Lower lobe of right lung (tissue), 2 donors: ENCODE data around the gene CAPN10. TPM values are rescaled to one million over a fixed set of nuclear protein-coding genes. Genes with fewer than 3 reads are reported as not detected.

ENCODE experiments used
- ATAC-seq, 2 donors: fragments of 200-7000 bp; cut with Tn5 transposase; one replicate each; pipeline ENCODE4 v1.9.1; 2020 to 2022; ENCODE audit warnings: mild to moderate bottlenecking in 2 of 2, moderate library complexity in 2 of 2
- DNase-seq: peaks from one replicate; pipeline ENCODE4 v3.0.0-alpha.2; 2020
- H3K27ac ChIP-seq: fragments of 200-600 bp; one replicate; pipeline ENCODE4 v1.8.0; 2022
- H3K27me3 ChIP-seq: fragments of 200-600 bp; one replicate; pipeline ENCODE4 v1.8.0; 2022; ENCODE audit warnings: low read depth
- H3K36me3 ChIP-seq: fragments of 200-600 bp; one replicate; pipeline ENCODE4 v1.8.0; 2022; ENCODE audit warnings: mild to moderate bottlenecking
- H3K4me1 ChIP-seq: fragments of 200-600 bp; one replicate; pipeline ENCODE4 v1.8.0; 2022
- H3K4me3 ChIP-seq: fragments of 200-600 bp; one replicate; pipeline ENCODE4 v1.8.0; 2022; ENCODE audit warnings: mild to moderate bottlenecking
- H3K9me3 ChIP-seq: fragments of 200-600 bp; one replicate; pipeline ENCODE4 v1.8.0; 2022
- intact Hi-C: fragments of 100-400 bp; cut with DNase I; formaldehyde crosslinking; loops from one replicate; pipeline ENCODE4 v1.11.0; 2022
- total RNA-seq: library from RNA; stranded (reverse); fragmentation: NEBNext Ultra II Directional; extraction: Animal tissue kit (Norgen Biotek cat#: 25700); gene quantifications from one replicate; pipeline ENCODE4 v1.2.1, GENCODE V29; 2021
- TF ChIP-seq, protein P1 (sequence below): fragments of 200-600 bp; IDR thresholded peaks from one replicate; pipeline ENCODE4 v1.8.0; 2022; ENCODE audit warnings: antibody characterized with exemption, mild to moderate bottlenecking
- donor health status: DM: no; HTN: yes; CAD: no; lungs with severe emphysema.

CAPN10 gene
- total RNA-seq, 1 donor from 2014 or later = 37.2 TPM

- ATAC-seq (no peak), DNase-seq (no peak)
- H3K9me3 ChIP-seq = no peaks in the 10 kb centered on the region
- no peaks in the 10 kb centered on the region for H3K4me1 ChIP-seq
- no peak overlapping the region for H3K27ac ChIP-seq
- H3K4me3 ChIP-seq = no peak overlapping the region
- no peaks in the 10 kb centered on the region for H3K36me3 ChIP-seq
- H3K27me3 ChIP-seq = peaks cover 24% of the 10 kb centered on the region
- intact Hi-C loops = no loop called here
- TF ChIP-seq, protein P1, sequence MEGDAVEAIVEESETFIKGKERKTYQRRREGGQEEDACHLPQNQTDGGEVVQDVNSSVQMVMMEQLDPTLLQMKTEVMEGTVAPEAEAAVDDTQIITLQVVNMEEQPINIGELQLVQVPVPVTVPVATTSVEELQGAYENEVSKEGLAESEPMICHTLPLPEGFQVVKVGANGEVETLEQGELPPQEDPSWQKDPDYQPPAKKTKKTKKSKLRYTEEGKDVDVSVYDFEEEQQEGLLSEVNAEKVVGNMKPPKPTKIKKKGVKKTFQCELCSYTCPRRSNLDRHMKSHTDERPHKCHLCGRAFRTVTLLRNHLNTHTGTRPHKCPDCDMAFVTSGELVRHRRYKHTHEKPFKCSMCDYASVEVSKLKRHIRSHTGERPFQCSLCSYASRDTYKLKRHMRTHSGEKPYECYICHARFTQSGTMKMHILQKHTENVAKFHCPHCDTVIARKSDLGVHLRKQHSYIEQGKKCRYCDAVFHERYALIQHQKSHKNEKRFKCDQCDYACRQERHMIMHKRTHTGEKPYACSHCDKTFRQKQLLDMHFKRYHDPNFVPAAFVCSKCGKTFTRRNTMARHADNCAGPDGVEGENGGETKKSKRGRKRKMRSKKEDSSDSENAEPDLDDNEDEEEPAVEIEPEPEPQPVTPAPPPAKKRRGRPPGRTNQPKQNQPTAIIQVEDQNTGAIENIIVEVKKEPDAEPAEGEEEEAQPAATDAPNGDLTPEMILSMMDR = no peak
Observed at GRCh38 chr2:240643093-240643810, 56.7 kb downstream of the CAPN10 start.

- peaks cover 29% of the 10 kb centered on the region for H3K27me3 ChIP-seq
- TF ChIP-seq, protein P1 = no peak
- no peak overlapping the region for H3K4me3 ChIP-seq
- no peaks in the 10 kb centered on the region for H3K9me3 ChIP-seq
- no peaks in the 10 kb centered on the region for H3K36me3 ChIP-seq
- H3K27ac ChIP-seq = no peak overlapping the region
- intact Hi-C loops = no loop called here
- ATAC-seq (no peak), DNase-seq (no peak)
- H3K4me1 ChIP-seq = no peaks in the 10 kb centered on the region
Observed at GRCh38 chr2:240643811-240644150, 57.2 kb downstream of the CAPN10 start.

DNA sequence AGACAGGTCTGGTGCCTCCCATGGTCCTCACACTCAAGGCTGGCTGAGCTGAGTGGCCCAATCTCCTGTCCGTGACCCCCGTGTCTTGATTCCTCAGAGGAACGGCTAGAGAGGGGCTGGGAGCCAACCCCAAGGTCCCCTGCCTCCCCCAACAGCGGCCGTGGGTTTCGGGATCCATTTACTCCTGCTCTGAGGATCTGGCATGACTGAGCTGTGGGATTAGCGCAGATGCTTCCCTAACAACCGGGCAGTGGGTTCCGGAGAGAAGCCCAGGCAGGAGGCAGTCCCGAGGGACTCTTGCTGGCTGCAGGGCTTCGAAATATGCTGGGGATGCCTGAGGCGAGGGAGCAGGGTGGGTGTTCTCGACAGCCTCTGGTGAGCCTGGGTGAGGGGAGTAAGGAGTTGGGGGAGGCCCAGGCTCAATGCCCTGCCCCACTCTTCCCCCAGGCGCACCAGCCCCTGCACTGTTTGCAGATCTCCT lies 57.7 kb downstream of the CAPN10 start:
- H3K9me3 ChIP-seq = no peaks in the 10 kb centered on the region
- ATAC-seq = no peak
- H3K36me3 ChIP-seq = no peaks in the 10 kb centered on the region
- no peak for DNase-seq
- intact Hi-C loops = no loop called here
- no peak overlapping the region for H3K27ac ChIP-seq
- H3K27me3 ChIP-seq = peaks cover 33% of the 10 kb centered on the region
- no peaks in the 10 kb centered on the region for H3K4me1 ChIP-seq
- H3K4me3 ChIP-seq = no peak overlapping the region
- TF ChIP-seq, protein P1 = no peak

- no peak for DNase-seq
- intact Hi-C loops = no loop called here
- no peak for ATAC-seq
Observed at GRCh38 chr2:240644859-240645301, 58.3 kb downstream of the CAPN10 start.

GRCh38 chr2:240645346-240645745 lies 58.8 kb downstream of the CAPN10 start:
- ATAC-seq = no peak
- no peak overlapping the region for H3K4me3 ChIP-seq
- no peaks in the 10 kb centered on the region for H3K9me3 ChIP-seq
- TF ChIP-seq, protein P1 = no peak
- no peaks in the 10 kb centered on the region for H3K36me3 ChIP-seq
- no peaks in the 10 kb centered on the region for H3K4me1 ChIP-seq
- DNase-seq = no peak
- H3K27me3 ChIP-seq = peaks cover 37% of the 10 kb centered on the region
- intact Hi-C loops = no loop called here
- H3K27ac ChIP-seq = no peak overlapping the region

More at GRCh38 chr2:240644859-240645301, 58.3 kb downstream of the CAPN10 start:
- H3K27me3 ChIP-seq = peaks cover 33% of the 10 kb centered on the region
- no peak overlapping the region for H3K4me3 ChIP-seq
- no peak overlapping the region for H3K27ac ChIP-seq
- H3K9me3 ChIP-seq = no peaks in the 10 kb centered on the region
- no peaks in the 10 kb centered on the region for H3K4me1 ChIP-seq
- no peaks in the 10 kb centered on the region for H3K36me3 ChIP-seq
- TF ChIP-seq, protein P1 = no peak
